Endothelial cell (in vitro differentiated cells): ENCODE measurements around the gene MAP1B. TPM values are rescaled to one million over a fixed set of nuclear protein-coding genes. Genes with fewer than 3 reads are reported as not detected.

ENCODE experiments used
- DNase-seq: peaks from one replicate; pipeline ENCODE4 v3.0.0; 2021; ENCODE audit warnings: low spot score
- H3K27ac Mint-ChIP-seq: one replicate; pipeline ENCODE4 v1.8.0; 2021; ENCODE audit warnings: mixed read lengths, inconsistent platforms; ENCODE audit not compliant: unreplicated experiment
- H3K27me3 Mint-ChIP-seq: one replicate; pipeline ENCODE4 v1.8.0; 2021; ENCODE audit warnings: mild to moderate bottlenecking, moderate library complexity, mixed read lengths, inconsistent platforms; ENCODE audit not compliant: unreplicated experiment
- H3K36me3 Mint-ChIP-seq: one replicate; pipeline ENCODE4 v1.8.0; 2021; ENCODE audit warnings: mild to moderate bottlenecking, low read depth, mixed read lengths, inconsistent platforms; ENCODE audit not compliant: unreplicated experiment
- H3K4me1 Mint-ChIP-seq: one replicate; pipeline ENCODE4 v1.8.0; 2021; ENCODE audit warnings: mild to moderate bottlenecking, mixed read lengths, inconsistent platforms; ENCODE audit not compliant: unreplicated experiment
- H3K4me3 Mint-ChIP-seq: one replicate; pipeline ENCODE4 v1.8.0; 2021; ENCODE audit warnings: mild to moderate bottlenecking, mixed read lengths, inconsistent platforms; ENCODE audit not compliant: unreplicated experiment
- H3K9me3 Mint-ChIP-seq: one replicate; pipeline ENCODE4 v1.8.0; 2021; ENCODE audit warnings: mixed read lengths, inconsistent platforms; ENCODE audit not compliant: unreplicated experiment
- total RNA-seq: library from RNA; stranded (reverse); fragmentation: NEBNext Ultra II Directional; extraction: Animal tissue kit (Norgen Biotek cat#: 25700); gene quantifications from one replicate; pipeline ENCODE4 v1.2.1, GENCODE V29; 2021; ENCODE audit not compliant: unreplicated experiment
- TF ChIP-seq, protein P1 (sequence below): fragments of 200-600 bp; sonication (generic); IDR thresholded peaks from one replicate; pipeline ENCODE4 v1.5.0; 2021; ENCODE audit warnings: antibody characterized with exemption; ENCODE audit not compliant: unreplicated experiment

MAP1B gene
- total RNA-seq, 1 donor from 2014 or later, result 251 TPM

DNA sequence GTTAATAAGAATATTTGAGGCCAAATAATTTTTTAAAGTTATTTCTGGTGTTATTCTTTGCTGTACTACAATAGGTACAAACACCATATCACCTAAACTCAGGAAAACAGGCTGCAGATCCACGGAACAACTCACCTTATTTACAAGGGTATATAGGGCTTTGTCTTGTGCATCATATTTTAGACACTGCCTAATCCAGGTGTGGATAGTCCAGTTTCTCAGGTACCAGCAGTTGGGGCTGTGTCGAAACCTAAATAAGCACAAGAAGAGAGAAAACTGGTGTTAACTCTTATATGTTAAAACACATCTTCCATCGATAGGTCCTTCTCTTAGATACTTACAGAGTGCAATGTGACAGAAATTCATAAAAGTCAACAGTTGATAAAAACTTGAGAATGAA is 130.6 kb downstream of the MAP1B start:
- DNase-seq, result no peak
- Mint-ChIP-seq H3K4me1 (peaks cover 12% of the 10 kb centered on the region), H3K4me3 (no peak overlapping the region), H3K27me3 (peaks cover 2% of the 10 kb centered on the region), H3K9me3 (no peaks in the 10 kb centered on the region), H3K36me3 (no peaks in the 10 kb centered on the region), H3K27ac (no peak overlapping the region)
- TF ChIP-seq, protein P1, sequence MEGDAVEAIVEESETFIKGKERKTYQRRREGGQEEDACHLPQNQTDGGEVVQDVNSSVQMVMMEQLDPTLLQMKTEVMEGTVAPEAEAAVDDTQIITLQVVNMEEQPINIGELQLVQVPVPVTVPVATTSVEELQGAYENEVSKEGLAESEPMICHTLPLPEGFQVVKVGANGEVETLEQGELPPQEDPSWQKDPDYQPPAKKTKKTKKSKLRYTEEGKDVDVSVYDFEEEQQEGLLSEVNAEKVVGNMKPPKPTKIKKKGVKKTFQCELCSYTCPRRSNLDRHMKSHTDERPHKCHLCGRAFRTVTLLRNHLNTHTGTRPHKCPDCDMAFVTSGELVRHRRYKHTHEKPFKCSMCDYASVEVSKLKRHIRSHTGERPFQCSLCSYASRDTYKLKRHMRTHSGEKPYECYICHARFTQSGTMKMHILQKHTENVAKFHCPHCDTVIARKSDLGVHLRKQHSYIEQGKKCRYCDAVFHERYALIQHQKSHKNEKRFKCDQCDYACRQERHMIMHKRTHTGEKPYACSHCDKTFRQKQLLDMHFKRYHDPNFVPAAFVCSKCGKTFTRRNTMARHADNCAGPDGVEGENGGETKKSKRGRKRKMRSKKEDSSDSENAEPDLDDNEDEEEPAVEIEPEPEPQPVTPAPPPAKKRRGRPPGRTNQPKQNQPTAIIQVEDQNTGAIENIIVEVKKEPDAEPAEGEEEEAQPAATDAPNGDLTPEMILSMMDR, result no peak

DNA sequence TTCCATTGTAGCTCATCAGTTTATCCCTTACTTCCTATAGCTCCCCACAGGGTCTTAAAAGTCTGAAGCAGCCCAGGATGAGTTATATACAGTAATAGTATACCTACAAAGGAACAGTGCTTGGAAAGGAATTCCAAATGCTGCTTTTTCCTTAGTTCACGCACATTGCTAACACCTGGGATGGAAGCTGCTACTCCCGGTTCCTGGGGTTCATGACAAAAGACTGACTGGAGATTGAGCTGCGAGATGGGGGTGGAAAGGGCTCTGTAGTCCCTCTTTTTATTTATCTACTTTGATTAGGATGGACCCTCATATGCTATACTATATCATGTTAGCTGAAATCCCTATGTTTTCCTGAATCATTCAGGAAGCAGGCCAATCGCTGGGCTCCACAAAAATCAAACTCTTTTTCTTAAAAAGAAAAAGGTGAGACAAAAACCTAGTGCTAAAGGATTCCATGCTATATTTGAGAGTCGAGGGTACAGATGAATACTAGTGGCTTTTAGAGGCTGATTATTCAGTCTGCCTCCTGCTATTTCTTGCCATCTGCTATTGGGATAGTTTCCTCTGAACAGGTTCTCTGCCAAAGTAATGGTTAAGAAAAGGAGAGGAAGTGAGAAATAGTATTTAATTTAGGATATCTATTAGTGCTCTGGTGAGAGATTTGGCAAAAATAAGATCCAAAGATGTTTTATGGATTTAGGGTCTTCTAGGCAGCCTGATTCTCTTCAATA is 131.6 kb downstream of the MAP1B start:
- DNase-seq, result no peak
- Mint-ChIP-seq H3K4me1 (peaks cover 12% of the 10 kb centered on the region), H3K4me3 (no peak overlapping the region), H3K9me3 (no peaks in the 10 kb centered on the region), H3K36me3 (no peaks in the 10 kb centered on the region), H3K27ac (peak overlapping the region; percentile 83), H3K27me3 (peaks cover 2% of the 10 kb centered on the region)
- TF ChIP-seq, protein P1, result no peak

DNA sequence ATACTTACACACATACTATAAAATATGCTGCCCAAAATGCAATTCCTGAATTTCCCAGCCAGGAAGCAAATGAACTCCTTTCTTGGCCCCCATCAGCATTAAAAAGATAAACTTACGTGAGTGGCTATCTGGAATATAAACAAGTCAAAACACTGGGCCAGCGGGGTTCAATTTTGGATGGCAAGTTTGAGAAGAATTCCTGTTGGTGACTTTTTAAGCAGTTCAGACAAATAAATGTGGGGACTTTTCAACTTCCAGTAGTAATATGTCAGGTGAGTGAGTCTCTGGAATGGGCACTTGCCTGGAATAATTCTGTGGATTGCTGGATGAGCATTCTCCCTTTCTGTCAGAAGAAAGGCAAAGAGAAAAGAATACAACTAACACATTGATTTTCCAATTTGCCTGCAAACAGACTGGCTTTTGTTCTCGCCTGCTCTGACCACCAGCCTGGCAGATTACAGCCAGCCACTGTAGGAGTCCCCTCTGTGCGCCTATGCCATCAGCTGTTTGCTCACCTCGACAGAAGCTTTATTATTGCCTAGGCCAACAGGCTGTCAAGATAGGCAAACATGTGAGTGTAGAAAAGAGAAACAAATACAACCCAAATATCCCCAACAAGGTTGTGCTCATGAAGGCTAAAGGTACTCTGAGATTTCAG is 134.2 kb downstream of the MAP1B start:
- peaks cover 2% of the 10 kb centered on the region for H3K27me3 Mint-ChIP-seq
- no peak overlapping the region for H3K27ac Mint-ChIP-seq
- H3K36me3 Mint-ChIP-seq, result no peaks in the 10 kb centered on the region
- TF ChIP-seq, protein P1, result no peak
- peaks cover 11% of the 10 kb centered on the region for H3K4me1 Mint-ChIP-seq
- H3K4me3 Mint-ChIP-seq, result no peak overlapping the region
- no peak for DNase-seq
- H3K9me3 Mint-ChIP-seq, result no peaks in the 10 kb centered on the region

DNA sequence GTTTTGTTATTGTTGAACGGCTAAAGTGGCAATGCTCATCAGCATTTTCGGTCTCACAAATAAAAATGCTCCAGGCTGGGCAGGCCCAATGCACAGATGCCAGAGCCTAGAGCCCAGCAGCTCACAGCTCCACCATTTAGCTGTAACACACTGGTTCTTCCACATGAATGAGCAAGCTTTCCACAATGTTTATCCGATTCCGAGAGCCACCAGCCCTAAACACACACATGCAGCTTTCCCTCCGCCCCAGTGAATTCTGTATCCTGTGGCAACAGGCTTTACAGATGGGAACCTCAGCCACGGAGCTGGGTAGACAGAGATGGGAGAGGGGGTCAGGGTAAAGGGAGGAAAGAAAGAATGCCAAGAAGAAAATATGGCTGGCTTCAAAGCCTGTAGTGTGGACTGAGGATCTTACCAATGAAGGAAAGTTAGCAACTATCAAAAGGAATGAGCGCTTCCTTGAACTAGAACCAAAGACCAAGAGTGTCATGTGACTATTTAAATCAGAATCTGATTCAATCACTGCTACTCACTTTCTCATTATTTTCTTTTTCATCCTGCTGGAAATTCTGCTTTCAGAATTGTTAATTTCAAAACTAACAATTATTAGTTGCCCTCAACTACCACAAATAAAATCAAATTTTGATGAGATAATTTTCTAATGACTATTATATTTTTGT is 135.7 kb downstream of the MAP1B start:
- Mint-ChIP-seq H3K36me3 (no peaks in the 10 kb centered on the region), H3K9me3 (no peaks in the 10 kb centered on the region), H3K27ac (no peak overlapping the region), H3K4me3 (no peak overlapping the region), H3K4me1 (peaks cover 8% of the 10 kb centered on the region), H3K27me3 (peaks cover 2% of the 10 kb centered on the region)
- TF ChIP-seq, protein P1, result no peak
- no peak for DNase-seq

DNA sequence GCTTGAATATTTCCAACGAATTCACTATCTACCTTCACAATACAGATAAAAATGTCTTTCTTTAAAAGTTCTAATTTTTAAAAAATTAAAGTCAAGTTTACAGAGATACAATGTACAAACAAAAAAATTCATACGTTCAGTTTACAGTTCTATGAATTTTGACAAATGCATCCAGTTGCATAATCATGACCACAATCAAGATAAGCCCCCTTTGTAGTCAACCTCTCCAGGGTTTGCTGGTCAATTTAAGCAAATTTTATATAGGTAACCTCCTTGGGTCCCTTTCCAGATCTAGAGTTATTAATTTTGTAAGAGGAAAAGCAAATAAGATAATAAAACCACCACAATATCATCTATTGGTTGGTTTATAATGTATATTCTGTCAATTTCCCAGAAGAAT is 136.4 kb downstream of the MAP1B start:
- H3K4me3 Mint-ChIP-seq, result no peak overlapping the region
- H3K9me3 Mint-ChIP-seq, result no peaks in the 10 kb centered on the region
- TF ChIP-seq, protein P1, result no peak
- DNase-seq, result no peak
- no peaks in the 10 kb centered on the region for H3K36me3 Mint-ChIP-seq
- peaks cover under 1% of the 10 kb centered on the region for H3K4me1 Mint-ChIP-seq
- peaks cover 2% of the 10 kb centered on the region for H3K27me3 Mint-ChIP-seq
- no peak overlapping the region for H3K27ac Mint-ChIP-seq
